GM15510 (cell line): ENCODE data around the gene ANAPC5.

ENCODE experiments used
- POLR2A ChIP-seq: IDR thresholded peaks from 3 replicates; pipeline ENCODE4 v1.6.1; 2011; ENCODE audit warnings: borderline replicate concordance; ENCODE audit not compliant: insufficient read length; ENCODE audit errors: extremely low read depth

Gene ANAPC5

DNA sequence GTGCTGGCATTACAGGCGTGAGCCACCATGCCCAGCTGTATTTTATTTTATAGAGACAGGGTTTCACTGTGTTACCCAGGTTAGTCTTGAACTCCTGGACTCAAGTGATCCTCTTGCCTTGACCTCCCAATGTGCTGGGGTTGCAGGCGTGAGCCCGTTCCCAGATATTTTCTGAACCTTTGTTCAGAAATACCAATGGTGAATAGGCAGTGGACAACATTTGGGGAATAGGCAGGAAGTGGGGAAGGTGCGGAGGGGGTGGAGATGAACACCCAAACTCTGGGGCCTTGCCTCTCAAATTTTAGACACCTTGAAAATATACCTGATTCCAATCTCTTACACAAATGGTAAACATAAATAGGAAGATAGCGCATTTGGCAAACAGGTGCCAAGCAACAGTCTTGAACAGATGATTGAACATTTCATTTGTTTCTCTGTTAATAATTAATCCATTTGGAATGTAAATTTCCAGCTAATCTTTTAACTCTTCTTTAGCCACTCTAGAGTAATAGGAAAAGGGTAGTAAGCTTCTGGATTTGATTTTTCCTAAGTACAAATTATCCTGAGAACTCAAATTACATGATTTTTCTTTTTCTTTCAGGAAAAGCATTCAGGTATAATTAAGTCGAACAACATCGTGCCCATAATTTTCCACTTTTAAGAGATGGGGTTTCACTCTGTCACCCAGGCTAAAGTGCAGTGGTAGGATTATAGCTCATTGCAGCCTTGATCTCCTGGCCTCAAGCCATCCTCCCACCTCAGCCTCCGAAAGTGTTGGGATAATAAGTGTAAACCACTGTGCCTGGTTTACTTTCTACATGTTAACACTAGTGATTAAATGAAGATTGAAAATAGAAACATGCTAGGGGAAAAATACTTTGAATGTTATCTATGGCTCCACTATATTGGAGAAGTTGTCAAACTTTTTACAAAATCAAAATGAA is 24.8 kb upstream of the ANAPC5 start:
- TF ChIP-seq POLR2A: no peak

DNA sequence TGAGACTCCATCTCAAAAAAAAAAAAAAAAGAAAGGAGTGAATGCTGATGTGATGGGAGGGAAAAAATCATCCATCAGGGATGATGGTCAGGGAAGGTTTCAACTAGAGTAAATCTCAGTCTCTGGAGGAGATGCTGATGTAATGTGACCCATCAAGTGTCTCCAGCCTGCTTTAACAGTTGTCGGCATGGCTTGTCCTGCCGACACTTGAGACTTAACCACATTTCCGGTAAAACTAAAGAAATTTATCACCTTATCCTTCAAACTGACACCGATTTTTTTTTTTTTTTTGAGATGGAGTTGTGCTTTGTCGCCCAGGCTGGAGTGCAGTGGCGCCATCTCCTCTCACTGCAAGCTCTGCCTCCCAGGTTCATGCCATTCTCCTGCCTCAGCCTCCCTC is 21.5 kb upstream of the ANAPC5 start:
- no peak for TF ChIP-seq POLR2A

DNA sequence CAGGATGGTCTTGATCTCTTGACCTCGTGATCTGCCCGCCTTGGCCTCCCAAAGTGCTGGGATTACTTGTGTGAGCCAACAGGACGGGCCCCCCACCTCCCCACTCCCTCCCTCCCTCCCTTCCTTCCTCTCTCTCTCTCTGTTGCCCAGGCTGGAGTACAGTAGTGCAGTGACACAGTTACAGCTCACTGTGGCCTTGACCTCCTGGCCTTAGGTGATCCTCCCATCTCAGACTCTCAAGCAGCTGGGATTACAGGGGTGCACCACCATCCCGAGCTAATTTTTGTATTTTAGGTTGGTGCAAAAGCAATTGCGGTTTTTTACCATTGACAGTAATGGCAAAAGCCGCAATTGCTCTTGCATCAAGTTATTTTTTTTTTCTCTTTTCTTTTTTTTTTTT is 19.2 kb upstream of the ANAPC5 start:
- no peak for TF ChIP-seq POLR2A

GRCh38 chr12:121366063-121366459 is 13.8 kb upstream of the ANAPC5 start:
- no peak for TF ChIP-seq POLR2A

- no peak for TF ChIP-seq POLR2A
These were observed 13.3 kb upstream of the ANAPC5 start for GRCh38 chr12:121365416-121366062.

DNA sequence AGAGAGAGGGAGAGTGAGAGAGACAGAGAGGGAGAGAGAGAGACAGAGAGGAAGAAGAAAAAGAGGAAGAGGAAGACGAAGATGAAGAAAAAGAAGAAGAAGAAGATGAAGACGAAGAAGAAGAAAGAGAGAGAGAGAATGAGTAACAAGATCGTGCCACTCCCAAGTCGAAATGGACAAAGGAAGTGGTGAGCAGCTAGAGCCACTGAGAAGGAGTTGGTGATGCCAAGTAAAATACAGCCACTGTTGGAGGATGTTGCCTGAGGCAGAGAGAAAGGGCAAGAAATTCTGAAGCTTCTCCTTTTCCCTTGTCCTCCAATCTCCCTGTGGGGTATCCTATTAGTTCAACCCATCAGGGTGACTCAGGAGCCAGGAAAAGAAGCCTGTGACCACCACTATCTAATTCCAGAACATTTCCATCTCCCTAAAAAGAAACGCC is 12.5 kb upstream of the ANAPC5 start:
- no peak for TF ChIP-seq POLR2A

GRCh38 chr12:121358073-121358472 is 5.9 kb upstream of the ANAPC5 start:
- TF ChIP-seq POLR2A: no peak

- no peak for TF ChIP-seq POLR2A
These were observed 5.1 kb upstream of the ANAPC5 start for GRCh38 chr12:121357331-121357730.

DNA sequence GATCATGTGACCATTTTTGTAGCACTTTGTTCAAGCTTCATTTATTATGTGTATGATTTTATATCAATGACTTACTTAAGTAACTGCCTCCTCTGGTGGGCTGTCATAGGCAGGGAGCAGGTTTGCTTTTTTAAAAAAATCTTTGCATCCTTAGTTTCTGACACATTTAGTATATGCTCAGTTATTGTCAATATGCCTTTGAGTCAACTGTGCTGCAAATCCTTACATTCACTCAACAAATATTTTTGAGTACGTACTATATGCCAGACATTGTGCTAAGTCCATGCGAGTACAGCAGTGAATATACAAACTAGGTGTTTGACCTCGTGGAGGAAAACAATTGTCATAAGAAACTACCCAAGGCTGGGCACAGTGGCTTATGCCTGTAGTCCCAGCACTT is 4.4 kb upstream of the ANAPC5 start:
- TF ChIP-seq POLR2A: no peak

DNA sequence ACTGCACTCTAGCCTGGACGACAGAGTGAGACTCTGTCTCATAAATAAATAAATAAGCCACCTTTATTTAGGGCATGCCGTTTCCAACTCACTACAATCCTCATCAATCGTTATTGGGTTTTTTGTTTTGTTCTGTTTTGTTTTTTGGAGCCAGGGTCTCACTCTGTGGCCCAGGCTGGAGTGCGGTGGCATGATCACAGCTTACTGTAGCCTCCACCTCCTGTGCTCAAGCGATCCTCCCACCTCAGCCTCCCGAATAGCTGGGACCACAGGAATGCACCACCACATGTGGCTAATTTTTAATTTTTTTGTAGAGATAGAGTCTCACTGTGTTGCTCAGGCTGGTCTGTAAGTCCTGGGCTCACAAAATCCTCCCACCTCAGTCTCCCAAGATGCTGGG is 3.6 kb upstream of the ANAPC5 start:
- no peak for TF ChIP-seq POLR2A

DNA sequence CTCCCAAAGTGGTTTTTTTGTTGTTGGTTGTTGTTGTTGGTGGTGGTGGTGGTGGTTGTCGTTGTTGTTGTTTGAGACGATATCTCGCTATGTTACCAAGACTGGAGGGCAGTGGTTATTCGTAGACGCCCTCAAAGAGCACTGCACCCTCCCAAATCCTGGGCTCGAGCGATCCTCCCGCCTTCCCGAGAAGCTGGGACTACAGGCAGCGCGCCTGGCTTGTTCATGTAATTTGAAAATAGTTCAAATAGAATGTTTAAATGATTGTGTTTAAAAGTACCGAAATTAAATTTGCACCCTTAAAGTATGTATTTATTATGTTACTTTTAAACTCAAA is 439 bp upstream of the ANAPC5 start:
- no peak for TF ChIP-seq POLR2A

DNA sequence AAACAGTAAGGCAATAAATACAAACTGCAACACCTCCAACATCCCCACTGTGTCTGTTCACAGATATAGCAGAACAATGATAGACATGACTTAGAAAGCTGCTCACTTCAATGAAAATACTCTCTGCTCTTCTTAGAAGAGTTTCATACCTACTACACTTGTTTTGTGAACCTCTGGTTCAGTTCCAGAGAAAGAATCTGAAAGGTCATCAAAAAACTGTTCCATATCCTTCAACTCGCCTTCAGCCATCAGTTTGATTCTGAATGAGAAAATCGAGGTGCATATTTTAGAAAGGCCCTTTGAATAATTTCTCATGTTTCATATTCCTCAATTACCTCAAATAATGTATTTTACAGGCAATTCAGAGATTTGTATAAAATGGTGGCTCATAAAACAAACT is 5.5 kb downstream of the ANAPC5 start:
- no peak for TF ChIP-seq POLR2A

GRCh38 chr12:121345151-121345815 is 6.9 kb downstream of the ANAPC5 start:
- TF ChIP-seq POLR2A: no peak

GRCh38 chr12:121344506-121344905 is 7.7 kb downstream of the ANAPC5 start:
- TF ChIP-seq POLR2A: no peak

DNA sequence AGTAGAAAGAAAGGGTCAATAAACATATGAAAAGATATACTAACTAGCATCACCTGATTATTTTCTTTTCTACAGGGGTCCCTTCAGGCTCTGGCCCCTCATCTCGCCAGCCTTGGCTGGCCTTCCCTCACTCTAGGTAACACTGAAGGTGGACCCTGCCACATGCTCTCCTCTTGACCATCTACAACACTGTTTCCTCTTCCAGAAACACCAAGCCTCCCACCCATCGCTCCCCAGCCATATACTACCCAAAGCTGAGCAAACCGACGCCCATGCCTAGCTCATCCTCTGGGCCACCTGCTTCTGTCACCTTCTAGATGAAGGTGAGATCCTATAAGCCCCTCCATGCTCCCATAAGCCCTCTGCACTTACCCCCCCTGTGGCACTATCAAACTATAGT is 14.8 kb downstream of the ANAPC5 start:
- no peak for TF ChIP-seq POLR2A
